B cell (primary cell): ENCODE data around the gene ARHGAP4.

Source experiments
- CTCF ChIP-seq: fragments of 200-600 bp; IDR thresholded peaks from one replicate; pipeline ENCODE4 v1.8.0; 2022; ENCODE audit warnings: antibody characterized with exemption, mild to moderate bottlenecking
- EZH2 ChIP-seq: IDR thresholded peaks from 2 replicates; pipeline ENCODE4 v1.6.1; 2012; ENCODE audit warnings: borderline replicate concordance, low read depth, mild to moderate bottlenecking, moderate library complexity, low read length; ENCODE audit not compliant: insufficient read depth, poor library complexity, severe bottlenecking

- TF ChIP-seq CTCF, result no peak
- no peak for TF ChIP-seq EZH2
Measured at GRCh38 chrX:153885208-153885787, 40.8 kb downstream of the ARHGAP4 start.
